IMR-90 (cell line): Measurements from ENCODE around the gene C5.

Experiments
- MAFK ChIP-seq: IDR thresholded peaks from 2 replicates; pipeline ENCODE4 v1.6.1; 2012; ENCODE audit warnings: low read depth, low read length, improper control_type of control experiment
- POLR2A ChIP-seq: IDR thresholded peaks from 2 replicates; pipeline ENCODE4 v1.6.1; 2012; ENCODE audit warnings: mild to moderate bottlenecking, low read depth, low read length
- TF ChIP-seq, protein P1 (sequence below): conservative IDR thresholded peaks from 2 replicates; pipeline ENCODE4 v1.5.1; 2012; ENCODE audit warnings: mild to moderate bottlenecking, low read depth, low read length, improper control_type of control experiment

DNA sequence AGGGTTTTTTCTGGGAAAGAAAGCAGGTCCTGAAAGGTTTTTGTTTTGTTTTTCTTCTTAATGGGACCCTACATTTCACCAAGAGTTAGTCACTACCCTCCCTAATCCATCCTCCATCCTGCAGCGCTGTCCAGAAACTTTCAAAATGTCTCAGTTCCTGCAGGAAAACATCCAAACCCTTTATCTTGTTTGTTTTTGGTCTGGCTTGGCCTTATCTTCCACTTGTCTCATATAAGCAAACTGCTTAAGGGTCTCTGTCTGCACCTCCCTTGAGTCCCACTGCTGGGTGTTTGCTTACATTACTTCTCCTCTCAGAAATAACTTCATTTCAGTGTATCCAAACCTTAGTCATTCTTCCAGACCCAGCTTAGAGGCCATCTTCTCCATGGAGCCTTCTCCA is 112.5 kb downstream of the C5 start:
- TF ChIP-seq, protein P1, sequence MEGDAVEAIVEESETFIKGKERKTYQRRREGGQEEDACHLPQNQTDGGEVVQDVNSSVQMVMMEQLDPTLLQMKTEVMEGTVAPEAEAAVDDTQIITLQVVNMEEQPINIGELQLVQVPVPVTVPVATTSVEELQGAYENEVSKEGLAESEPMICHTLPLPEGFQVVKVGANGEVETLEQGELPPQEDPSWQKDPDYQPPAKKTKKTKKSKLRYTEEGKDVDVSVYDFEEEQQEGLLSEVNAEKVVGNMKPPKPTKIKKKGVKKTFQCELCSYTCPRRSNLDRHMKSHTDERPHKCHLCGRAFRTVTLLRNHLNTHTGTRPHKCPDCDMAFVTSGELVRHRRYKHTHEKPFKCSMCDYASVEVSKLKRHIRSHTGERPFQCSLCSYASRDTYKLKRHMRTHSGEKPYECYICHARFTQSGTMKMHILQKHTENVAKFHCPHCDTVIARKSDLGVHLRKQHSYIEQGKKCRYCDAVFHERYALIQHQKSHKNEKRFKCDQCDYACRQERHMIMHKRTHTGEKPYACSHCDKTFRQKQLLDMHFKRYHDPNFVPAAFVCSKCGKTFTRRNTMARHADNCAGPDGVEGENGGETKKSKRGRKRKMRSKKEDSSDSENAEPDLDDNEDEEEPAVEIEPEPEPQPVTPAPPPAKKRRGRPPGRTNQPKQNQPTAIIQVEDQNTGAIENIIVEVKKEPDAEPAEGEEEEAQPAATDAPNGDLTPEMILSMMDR: no peak
- TF ChIP-seq MAFK (no peak), POLR2A (no peak)
